Keratinocyte (primary cell): Measurements from ENCODE around the gene MTUS2.

Source experiments
- EZH2 ChIP-seq: IDR thresholded peaks from one replicate; pipeline ENCODE4 v1.6.1; 2012; ENCODE audit warnings: inconsistent platforms, mild to moderate bottlenecking, low read length, moderate library complexity
- TF ChIP-seq, protein P1 (sequence below), 3 experiments: IDR thresholded peaks in 1 of 3; conservative IDR thresholded peaks in 1 of 3; optimal IDR thresholded peaks in 1 of 3; 2 replicates in 2 of 3; 3 replicates in 1 of 3; pipeline versions ENCODE3 to v1.5.1; 2011; ENCODE audit warnings: low read length in 3 of 3, mild to moderate bottlenecking in 3 of 3, moderate library complexity in 2 of 3, control low read depth in 1 of 3, inconsistent platforms in 1 of 3; ENCODE audit not compliant: insufficient read depth in 2 of 3; ENCODE audit errors: extremely low read depth in 1 of 3

DNA sequence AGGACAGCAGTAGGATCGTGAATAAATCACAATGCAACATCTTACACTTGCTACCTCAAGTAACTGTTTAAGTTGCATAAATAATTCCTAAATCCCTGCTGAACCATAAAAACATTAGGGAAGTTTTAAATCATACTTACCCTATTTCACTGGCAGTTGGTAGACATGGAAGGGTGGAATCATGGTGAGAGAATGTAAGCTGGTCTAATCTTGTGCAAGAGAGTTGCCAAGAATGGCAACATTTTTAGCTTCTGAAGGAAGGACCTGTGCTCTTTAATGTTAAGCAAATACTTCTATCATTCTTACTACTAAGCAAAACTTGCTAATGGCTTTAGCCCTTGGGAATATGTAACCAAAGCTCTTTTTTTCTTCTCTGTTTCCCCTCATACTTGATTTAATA, 46.8 kb downstream of the MTUS2 start:
- TF ChIP-seq, protein P1, sequence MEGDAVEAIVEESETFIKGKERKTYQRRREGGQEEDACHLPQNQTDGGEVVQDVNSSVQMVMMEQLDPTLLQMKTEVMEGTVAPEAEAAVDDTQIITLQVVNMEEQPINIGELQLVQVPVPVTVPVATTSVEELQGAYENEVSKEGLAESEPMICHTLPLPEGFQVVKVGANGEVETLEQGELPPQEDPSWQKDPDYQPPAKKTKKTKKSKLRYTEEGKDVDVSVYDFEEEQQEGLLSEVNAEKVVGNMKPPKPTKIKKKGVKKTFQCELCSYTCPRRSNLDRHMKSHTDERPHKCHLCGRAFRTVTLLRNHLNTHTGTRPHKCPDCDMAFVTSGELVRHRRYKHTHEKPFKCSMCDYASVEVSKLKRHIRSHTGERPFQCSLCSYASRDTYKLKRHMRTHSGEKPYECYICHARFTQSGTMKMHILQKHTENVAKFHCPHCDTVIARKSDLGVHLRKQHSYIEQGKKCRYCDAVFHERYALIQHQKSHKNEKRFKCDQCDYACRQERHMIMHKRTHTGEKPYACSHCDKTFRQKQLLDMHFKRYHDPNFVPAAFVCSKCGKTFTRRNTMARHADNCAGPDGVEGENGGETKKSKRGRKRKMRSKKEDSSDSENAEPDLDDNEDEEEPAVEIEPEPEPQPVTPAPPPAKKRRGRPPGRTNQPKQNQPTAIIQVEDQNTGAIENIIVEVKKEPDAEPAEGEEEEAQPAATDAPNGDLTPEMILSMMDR (optimal IDR thresholded peaks at IDR 0.05 in 1 of 3, IDR thresholded peaks at IDR 0.05 in 1 of 3, conservative IDR thresholded peaks at IDR 0.05 in 1 of 3; ENCODE audit: extremely low read depth in 1 of 3, insufficient read depth in 2 of 3, low read length in 3 of 3): no peak
- TF ChIP-seq EZH2: no peak
